Activated naive CD8-positive, alpha-beta T cell treated with anti-CD3 and anti-CD28 coated beads, Interleukin-2, amount 50 U/mL, for 24 hours (primary cell): ENCODE results near the gene TFAP2A.

ENCODE experiments used
- ATAC-seq: fragments of 150-1000 bp; cut with Tn5 transposase; one replicate; pipeline ENCODE4 v1.10.0; 2021
- DNase-seq: peaks from one replicate; pipeline ENCODE4 v3.0.0; 2021
- H3K27ac Mint-ChIP-seq: one replicate; pipeline ENCODE4 v1.8.0; 2021; ENCODE audit warnings: mild to moderate bottlenecking, mixed read lengths
- H3K27me3 Mint-ChIP-seq: one replicate; pipeline ENCODE4 v1.8.0; 2021; ENCODE audit warnings: mixed read lengths
- H3K36me3 Mint-ChIP-seq: one replicate; pipeline ENCODE4 v1.8.0; 2021; ENCODE audit warnings: low read depth, mixed read lengths
- H3K4me1 Mint-ChIP-seq: one replicate; pipeline ENCODE4 v1.8.0; 2021; ENCODE audit warnings: mixed read lengths
- H3K4me3 Mint-ChIP-seq: one replicate; pipeline ENCODE4 v1.8.0; 2021; ENCODE audit warnings: mild to moderate bottlenecking, moderate library complexity, mixed read lengths
- H3K9me3 Mint-ChIP-seq: one replicate; pipeline ENCODE4 v1.8.0; 2021; ENCODE audit warnings: mixed read lengths

Gene TFAP2A

DNA sequence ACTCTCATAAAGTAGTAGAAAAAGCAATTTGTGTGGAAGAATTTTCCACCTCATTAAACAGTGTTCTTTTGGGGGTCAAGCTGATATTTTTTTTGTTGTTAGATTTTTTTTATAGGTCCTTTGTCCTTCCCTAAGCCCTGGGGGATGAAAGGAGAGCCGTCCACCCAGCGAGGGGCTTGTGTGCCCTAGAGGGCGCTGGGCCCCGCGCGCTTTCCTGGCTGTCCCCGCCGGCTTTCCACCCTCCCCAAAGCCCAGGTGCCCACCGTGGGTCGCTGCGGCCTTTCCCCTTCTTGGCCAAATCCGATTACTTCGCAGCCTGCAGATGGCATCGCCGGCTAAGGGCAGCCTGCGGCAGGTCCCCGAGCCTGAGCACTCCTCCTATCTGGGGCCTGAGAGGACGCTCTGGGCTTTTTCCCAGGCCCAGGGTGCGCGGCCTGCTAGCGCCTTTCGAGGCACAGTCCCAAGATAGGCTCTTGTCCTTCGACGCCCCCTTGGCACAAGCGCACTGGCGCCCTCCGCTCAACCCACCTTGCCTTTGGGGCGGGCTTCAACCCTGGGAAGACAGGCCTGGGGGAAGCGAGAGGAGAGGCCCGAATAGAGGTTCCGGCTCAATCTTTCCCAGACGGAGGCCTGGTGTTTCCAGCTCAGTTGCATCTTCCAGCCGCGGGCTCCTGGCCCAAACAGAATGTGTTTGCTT is 33.6 kb downstream of the TFAP2A start:
- Mint-ChIP-seq H3K27ac (no peak overlapping the region), H3K4me1 (peaks cover 8% of the 10 kb centered on the region), H3K4me3 (no peak overlapping the region), H3K27me3 (peaks cover 65% of the 10 kb centered on the region), H3K36me3 (peaks cover 9% of the 10 kb centered on the region), H3K9me3 (peaks cover 14% of the 10 kb centered on the region)
- ATAC-seq: peak; percentile 52
- DNase-seq: no peak

DNA sequence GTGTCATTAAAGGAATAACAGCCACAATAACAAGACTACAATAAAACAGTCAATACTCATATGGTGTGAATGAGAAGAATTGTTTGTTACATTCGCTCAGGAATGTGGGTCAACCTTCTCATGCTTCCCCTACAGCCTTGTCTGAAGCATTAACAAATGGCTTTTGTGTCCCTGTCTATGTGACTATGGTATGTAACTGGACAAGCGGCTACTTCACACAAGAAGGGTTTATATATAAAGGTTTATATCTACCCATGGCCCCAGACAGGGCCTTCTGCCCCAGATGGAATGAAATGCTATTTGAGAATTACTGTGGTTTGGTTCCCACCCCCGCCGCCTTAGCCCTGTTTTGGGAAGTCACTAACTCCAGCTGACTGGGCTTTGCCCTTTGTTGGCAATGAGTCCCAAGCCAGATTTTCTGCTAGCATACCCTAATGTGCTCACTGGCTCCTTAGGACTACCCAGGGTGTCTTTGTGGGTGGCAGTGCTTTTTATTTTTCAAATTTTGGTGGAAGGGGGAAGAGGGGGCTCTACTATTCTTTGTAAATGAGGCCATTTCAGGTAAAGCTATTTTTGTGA is 39.4 kb downstream of the TFAP2A start:
- Mint-ChIP-seq H3K4me1 (no peaks in the 10 kb centered on the region), H3K9me3 (no peaks in the 10 kb centered on the region), H3K27ac (no peak overlapping the region), H3K4me3 (no peak overlapping the region), H3K27me3 (peaks cover 27% of the 10 kb centered on the region), H3K36me3 (no peaks in the 10 kb centered on the region)
- no peak for ATAC-seq
- no peak for DNase-seq

DNA sequence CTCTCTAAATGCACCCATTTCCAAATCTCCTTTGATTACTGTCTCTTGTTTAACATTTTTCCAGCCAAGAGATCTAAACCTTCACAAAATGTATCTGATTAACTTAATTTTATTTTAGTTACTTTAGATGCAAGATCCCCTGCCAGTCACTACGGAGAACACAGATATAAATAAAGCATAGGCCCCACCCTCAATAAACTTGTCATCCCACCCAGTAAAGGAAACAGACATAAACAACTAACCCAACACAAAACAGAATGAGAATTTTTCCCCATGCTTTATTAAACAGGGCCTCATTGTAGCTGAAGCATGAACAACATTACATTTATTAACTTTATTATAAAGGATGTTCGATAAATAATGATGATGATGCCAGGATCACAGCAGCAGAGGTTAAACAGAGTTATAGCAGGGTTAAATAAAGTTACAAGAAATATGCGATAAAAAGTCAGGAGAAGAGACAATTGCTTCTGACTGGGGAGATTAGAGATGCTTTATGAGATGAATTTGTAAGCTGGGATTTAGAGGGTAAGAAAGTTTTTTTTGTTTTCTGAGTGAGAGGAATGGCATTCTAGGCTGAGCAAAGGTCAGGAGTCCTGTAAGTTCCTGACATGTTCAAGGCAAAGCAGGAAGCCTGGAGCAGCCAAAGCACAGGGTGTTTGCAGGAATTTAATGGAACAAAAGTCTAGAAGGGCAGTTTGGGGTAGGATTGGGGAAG is 41.1 kb downstream of the TFAP2A start:
- Mint-ChIP-seq H3K9me3 (no peaks in the 10 kb centered on the region), H3K27me3 (peaks cover 19% of the 10 kb centered on the region), H3K27ac (no peak overlapping the region), H3K4me1 (no peaks in the 10 kb centered on the region), H3K36me3 (no peaks in the 10 kb centered on the region), H3K4me3 (no peak overlapping the region)
- ATAC-seq (no peak), DNase-seq (no peak)

DNA sequence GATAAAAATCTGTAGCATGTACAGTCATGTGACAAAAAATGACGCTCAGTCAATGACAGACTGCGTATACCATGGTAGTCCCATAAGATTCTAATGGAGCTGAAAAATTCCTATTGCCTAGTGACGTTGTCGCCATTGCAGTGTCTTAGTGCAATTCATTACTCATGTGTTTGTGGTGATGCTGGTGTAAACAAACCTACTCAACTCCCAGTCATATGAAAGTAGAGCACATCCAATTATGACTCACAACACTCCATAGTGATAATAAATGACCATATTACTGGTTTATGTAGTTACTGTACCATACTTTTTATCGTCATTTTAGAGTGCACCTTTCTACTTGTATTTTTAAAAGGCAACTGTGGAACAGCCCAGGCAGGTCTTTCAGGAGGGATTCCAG is 45.0 kb downstream of the TFAP2A start:
- Mint-ChIP-seq H3K4me1 (no peaks in the 10 kb centered on the region), H3K27me3 (peaks cover 11% of the 10 kb centered on the region), H3K4me3 (no peak overlapping the region), H3K36me3 (no peaks in the 10 kb centered on the region), H3K27ac (no peak overlapping the region), H3K9me3 (no peaks in the 10 kb centered on the region)
- ATAC-seq (no peak), DNase-seq (no peak)

DNA sequence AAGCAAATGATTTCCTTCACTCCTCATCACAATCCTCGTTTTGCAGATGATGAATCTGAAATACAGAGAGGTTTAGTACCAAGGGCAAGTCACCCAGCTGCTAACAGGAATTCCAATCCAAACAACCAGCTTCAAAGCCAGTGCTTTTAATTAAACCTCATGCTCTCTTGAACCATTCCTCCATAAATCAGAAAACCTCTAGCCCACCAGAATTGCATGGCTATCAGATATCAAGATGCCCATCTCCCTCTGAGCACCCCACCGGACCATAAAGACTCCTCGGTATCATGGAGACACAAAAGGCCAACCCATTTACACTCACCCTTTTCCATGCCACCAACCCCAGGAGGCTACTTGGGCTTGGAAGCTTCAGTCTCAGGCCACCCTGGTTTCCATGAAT is 46.0 kb downstream of the TFAP2A start:
- Mint-ChIP-seq H3K4me3 (no peak overlapping the region), H3K4me1 (no peaks in the 10 kb centered on the region), H3K27me3 (peaks cover 11% of the 10 kb centered on the region), H3K36me3 (no peaks in the 10 kb centered on the region), H3K9me3 (peaks cover 4% of the 10 kb centered on the region), H3K27ac (no peak overlapping the region)
- DNase-seq (no peak), ATAC-seq (no peak)

DNA sequence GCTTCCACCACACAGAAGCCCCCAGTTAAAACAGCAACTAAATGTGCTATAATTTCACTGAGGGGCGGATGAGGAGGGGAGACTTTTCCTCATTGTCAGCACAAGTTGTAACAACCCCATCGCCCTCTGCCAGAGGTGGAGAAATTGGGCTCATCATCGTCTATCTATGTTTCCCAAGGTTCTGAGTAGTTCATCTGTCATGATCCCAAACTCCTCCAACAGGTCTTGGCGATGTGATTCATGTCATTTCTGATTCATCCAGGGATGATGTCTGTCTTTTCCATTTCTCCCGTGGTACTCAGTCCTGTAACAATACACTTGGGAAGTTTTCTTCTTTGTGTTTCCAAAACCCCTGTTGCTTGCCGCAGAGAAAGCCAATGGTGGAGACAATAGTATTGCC is 51.0 kb downstream of the TFAP2A start:
- no peaks in the 10 kb centered on the region for H3K36me3 Mint-ChIP-seq
- DNase-seq (no peak), ATAC-seq (no peak)
- peaks cover 8% of the 10 kb centered on the region for H3K27me3 Mint-ChIP-seq
- no peak overlapping the region for H3K4me3 Mint-ChIP-seq
- no peaks in the 10 kb centered on the region for H3K4me1 Mint-ChIP-seq
- peaks cover 7% of the 10 kb centered on the region for H3K9me3 Mint-ChIP-seq
- H3K27ac Mint-ChIP-seq: no peak overlapping the region

DNA sequence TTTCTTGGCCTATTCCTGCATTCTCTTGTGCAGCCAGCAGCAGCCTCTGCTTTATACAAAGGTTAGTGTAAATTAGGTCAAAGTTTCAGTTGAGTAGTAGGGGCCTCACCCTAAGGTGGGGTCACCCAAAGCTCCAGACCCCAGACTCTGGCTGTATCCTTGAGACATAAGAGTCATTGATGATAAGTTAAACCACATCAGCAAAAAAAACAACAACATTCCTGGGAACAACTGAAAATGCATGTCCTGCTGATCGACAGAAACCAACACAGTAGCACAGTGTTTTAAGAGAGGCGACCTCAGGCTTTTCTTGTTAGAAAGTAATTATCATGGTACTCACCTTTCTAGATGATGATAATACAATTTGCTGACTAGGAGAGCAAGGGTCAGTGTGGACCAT is 52.6 kb downstream of the TFAP2A start:
- Mint-ChIP-seq H3K27ac (no peak overlapping the region), H3K36me3 (no peaks in the 10 kb centered on the region), H3K27me3 (peaks cover 11% of the 10 kb centered on the region), H3K4me1 (no peaks in the 10 kb centered on the region), H3K4me3 (no peak overlapping the region), H3K9me3 (peaks cover 7% of the 10 kb centered on the region)
- ATAC-seq (no peak), DNase-seq (no peak)

DNA sequence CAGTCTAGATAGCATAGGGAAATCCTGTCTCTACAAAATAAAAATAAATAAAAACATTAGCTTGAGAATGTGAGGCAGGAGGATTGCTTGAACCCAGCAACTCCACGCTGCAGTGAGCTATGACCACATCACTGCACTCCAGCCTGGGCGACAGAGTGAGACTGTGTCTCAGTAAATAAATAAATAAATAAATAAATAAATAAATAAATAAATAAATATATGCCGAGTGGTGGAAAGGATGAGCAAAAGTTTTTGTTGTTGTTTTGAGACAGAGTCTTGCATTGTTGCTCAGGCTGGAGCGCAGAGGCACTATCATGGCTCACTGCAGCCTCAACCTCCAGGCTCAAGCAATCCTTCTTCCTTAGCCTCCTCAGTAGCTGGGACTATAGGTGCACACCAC is 53.4 kb downstream of the TFAP2A start:
- no peaks in the 10 kb centered on the region for H3K4me1 Mint-ChIP-seq
- ATAC-seq (no peak), DNase-seq (no peak)
- no peak overlapping the region for H3K4me3 Mint-ChIP-seq
- H3K27me3 Mint-ChIP-seq: peaks cover 6% of the 10 kb centered on the region
- no peak overlapping the region for H3K27ac Mint-ChIP-seq
- H3K36me3 Mint-ChIP-seq: no peaks in the 10 kb centered on the region
- H3K9me3 Mint-ChIP-seq: peaks cover 7% of the 10 kb centered on the region

DNA sequence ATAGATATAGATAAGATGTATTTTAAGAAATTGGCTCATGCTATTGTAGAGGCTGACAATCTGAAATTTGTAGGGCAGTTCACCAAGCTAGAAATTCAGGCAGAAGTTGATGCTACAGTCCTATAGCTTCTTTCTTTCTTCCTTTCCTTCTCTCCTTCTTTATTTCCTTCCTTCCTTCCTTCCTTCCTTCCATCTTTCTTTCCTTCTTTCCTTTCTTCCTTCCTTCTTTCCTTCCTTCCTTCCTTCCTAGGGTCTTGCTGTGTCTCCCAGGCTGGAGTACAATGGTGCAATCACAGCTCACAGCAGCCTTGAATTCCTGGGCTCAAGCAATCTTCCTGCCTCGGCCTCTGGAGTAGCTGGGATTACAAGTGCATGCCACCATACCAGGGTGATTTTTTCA is 55.3 kb downstream of the TFAP2A start:
- no peak overlapping the region for H3K4me3 Mint-ChIP-seq
- H3K27ac Mint-ChIP-seq: no peak overlapping the region
- DNase-seq: no peak
- H3K27me3 Mint-ChIP-seq: peaks cover 5% of the 10 kb centered on the region
- H3K4me1 Mint-ChIP-seq: no peaks in the 10 kb centered on the region
- ATAC-seq: no peak
- H3K9me3 Mint-ChIP-seq: peaks cover 7% of the 10 kb centered on the region
- no peaks in the 10 kb centered on the region for H3K36me3 Mint-ChIP-seq

DNA sequence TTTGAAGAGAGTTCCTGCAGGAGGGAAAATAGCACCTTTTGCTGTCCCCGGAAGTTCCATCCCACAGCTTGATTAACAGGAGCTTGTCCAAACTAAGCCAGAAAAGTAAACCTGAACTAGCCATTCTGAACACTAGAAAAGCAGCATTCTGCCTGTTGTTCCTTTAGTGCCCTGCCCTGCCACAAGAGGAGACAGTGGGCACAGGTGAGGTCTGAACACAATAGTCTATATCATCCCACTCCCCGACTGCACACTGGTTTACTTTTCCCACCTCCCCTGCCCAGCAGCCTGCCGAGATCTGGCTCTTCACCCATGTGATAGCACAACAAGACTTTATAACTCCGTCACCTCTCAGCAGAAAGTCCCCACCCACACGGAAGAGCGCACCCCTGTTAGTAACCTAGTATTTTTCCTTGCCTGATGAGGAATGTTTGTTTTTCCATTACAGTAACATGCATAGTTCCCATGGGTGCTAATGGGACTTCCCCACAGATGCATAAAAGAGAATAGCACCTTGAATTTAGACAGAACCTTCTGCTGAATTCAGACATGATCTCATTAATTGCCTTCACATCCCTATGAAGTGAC is 59.7 kb downstream of the TFAP2A start:
- DNase-seq (no peak), ATAC-seq (no peak)
- Mint-ChIP-seq H3K4me3 (no peak overlapping the region), H3K4me1 (no peaks in the 10 kb centered on the region), H3K27ac (no peak overlapping the region), H3K36me3 (no peaks in the 10 kb centered on the region), H3K9me3 (no peaks in the 10 kb centered on the region), H3K27me3 (peaks cover 3% of the 10 kb centered on the region)

DNA sequence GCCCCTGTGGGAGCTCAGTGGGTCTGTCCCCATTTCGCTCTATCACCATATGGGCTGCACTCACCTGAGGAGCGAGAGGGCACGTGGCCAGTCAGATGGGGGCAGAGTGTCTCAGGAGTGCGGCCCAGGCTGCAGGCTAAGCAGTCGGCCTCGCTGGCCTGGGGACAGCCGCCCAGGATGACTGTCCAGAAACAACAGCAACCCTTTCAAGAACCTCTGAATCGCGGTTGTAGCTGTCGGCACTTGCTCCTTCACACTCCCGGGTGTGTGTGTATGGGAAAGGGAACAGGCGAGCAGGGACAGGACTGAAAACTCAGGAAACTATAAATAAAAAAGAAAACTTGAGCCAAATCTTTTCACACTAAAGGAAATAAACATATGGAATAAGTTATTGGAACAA is 63.1 kb downstream of the TFAP2A start:
- ATAC-seq (no peak), DNase-seq (no peak)
- Mint-ChIP-seq H3K27me3 (no peaks in the 10 kb centered on the region), H3K4me1 (no peaks in the 10 kb centered on the region), H3K36me3 (no peaks in the 10 kb centered on the region), H3K9me3 (no peaks in the 10 kb centered on the region), H3K27ac (no peak overlapping the region), H3K4me3 (no peak overlapping the region)

DNA sequence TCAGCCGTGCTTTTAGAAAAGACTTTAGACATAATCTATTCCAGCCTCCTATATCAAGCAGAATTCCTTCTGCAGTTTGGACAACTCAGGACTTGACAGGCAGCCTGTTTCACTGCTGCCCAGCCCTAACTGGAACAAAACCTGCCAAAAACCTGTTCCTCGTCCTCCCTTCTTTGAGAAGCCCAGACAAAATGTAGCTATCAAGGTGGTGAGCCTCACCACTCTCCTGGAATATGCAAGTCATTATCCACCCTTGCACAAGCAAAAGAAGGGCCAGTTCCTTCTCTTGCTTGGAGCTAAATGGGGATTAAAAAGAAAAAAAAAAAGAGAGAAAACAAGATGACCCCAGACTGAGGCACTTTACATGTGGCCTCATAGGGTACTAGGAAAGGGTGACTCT is 64.2 kb downstream of the TFAP2A start:
- Mint-ChIP-seq H3K27ac (no peak overlapping the region), H3K9me3 (no peaks in the 10 kb centered on the region), H3K4me3 (no peak overlapping the region), H3K4me1 (no peaks in the 10 kb centered on the region), H3K27me3 (no peaks in the 10 kb centered on the region), H3K36me3 (no peaks in the 10 kb centered on the region)
- ATAC-seq (no peak), DNase-seq (no peak)

DNA sequence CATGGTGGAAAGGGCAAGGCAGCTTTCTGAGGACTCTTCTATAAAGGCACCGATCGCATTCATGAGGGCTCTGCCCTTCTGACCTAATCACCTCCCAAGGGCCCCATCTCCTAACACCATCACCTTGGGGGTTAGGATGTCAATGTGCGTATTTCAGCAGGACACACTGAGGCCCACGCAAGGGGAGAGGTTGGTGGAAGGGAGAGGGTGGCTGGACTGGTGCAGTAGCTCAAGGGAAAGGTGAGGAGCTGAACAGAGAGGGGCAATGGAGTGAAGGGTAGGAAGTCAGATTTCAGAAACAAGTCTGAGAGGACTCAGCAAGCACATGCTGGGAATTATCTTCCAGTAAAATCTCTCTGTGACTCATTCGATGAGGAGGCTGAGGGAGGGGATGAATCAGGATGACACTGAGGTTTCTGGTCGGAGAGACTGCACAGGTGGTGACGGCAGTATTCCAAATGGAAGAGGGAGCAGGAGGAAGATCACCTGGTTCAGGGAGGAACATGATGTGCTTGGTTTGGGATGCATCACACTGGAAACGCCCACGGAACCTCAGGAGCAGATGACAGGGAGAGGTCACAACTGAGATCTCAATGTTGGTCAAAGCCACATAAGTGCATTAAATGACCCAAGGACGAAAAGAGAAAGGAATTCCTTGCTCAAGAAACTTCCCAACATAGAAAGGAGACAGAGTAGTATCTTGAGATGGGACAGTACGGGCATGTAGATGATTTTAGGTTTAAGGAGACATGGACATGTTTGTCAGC is 67.1 kb downstream of the TFAP2A start:
- ATAC-seq (no peak), DNase-seq (no peak)
- Mint-ChIP-seq H3K36me3 (no peaks in the 10 kb centered on the region), H3K27ac (no peak overlapping the region), H3K4me3 (no peak overlapping the region), H3K27me3 (peaks cover 2% of the 10 kb centered on the region), H3K4me1 (no peaks in the 10 kb centered on the region), H3K9me3 (no peaks in the 10 kb centered on the region)
